IPS DF 6.9 (cell line): Measurements from ENCODE around the gene ROCK2.

Experiments used
- DNase-seq: peaks from one replicate; pipeline ENCODE4 v3.0.0-alpha.2; 2013; ENCODE audit warnings: low read depth, low spot score
- H3K27ac ChIP-seq: one replicate; pipeline ENCODE4 v1.5.1; 2013; ENCODE audit warnings: low read length, control low read depth
- H3K27me3 ChIP-seq: 2 replicates; pipeline ENCODE4 v1.6.1; 2013; ENCODE audit warnings: mild to moderate bottlenecking, low read length; ENCODE audit not compliant: control insufficient read depth, insufficient read depth
- H3K36me3 ChIP-seq: 2 replicates; pipeline ENCODE4 v1.6.1; 2013; ENCODE audit warnings: low read length; ENCODE audit not compliant: control insufficient read depth, insufficient read depth
- H3K4me1 ChIP-seq: 2 replicates; pipeline ENCODE4 v1.6.1; 2013; ENCODE audit warnings: low read length; ENCODE audit not compliant: control insufficient read depth, insufficient read depth
- H3K4me3 ChIP-seq: 2 replicates; pipeline ENCODE4 v1.5.1; 2013; ENCODE audit warnings: mild to moderate bottlenecking, low read length
- H3K9me3 ChIP-seq: 2 replicates; pipeline ENCODE4 v1.6.1; 2013; ENCODE audit warnings: low read length, inconsistent platforms; ENCODE audit not compliant: control insufficient read depth, insufficient read depth
- WGBS: extraction: QIAGEN DNeasy Blood & Tissue Kit; methylation state at CpG from one replicate; pipeline ENCODE4 v1.1.7; 2013; ENCODE audit warnings: mixed read lengths, missing lambda C conversion rate; ENCODE audit not compliant: insufficient read length, insufficient coverage; 5-methylcytosine and 5-hydroxymethylcytosine counted together

The ROCK2 gene

GRCh38 chr2:11157296-11157695, 187.1 kb downstream of the ROCK2 start:
- no peaks in the 10 kb centered on the region for H3K9me3 ChIP-seq
- H3K36me3 ChIP-seq, result no peaks in the 10 kb centered on the region
- no peak overlapping the region for H3K27ac ChIP-seq
- no CpG with 5 or more reads among the region's 6 CpGs for WGBS
- peaks cover 2% of the 10 kb centered on the region for H3K4me1 ChIP-seq
- no peak for DNase-seq
- no peak overlapping the region for H3K4me3 ChIP-seq
- no peaks in the 10 kb centered on the region for H3K27me3 ChIP-seq

GRCh38 chr2:11156396-11157075, 187.9 kb downstream of the ROCK2 start:
- no peak for DNase-seq
- no peaks in the 10 kb centered on the region for H3K36me3 ChIP-seq
- H3K27me3 ChIP-seq, result no peaks in the 10 kb centered on the region
- H3K4me3 ChIP-seq, result no peak overlapping the region
- no peak overlapping the region for H3K27ac ChIP-seq
- peaks cover 2% of the 10 kb centered on the region for H3K4me1 ChIP-seq
- H3K9me3 ChIP-seq, result no peaks in the 10 kb centered on the region
- no CpG with 5 or more reads among the region's 13 CpGs for WGBS

GRCh38 chr2:11155381-11156035, 188.9 kb downstream of the ROCK2 start, which contains the start of gene SLC66A3:
Gene SLC66A3, plus strand, starts transcription at chr2:11155467. Its CDS starts 80 bp downstream, at chr2:11155547.
- Histone ChIP-seq H3K36me3 (no peaks in the 10 kb centered on the region), H3K27me3 (no peaks in the 10 kb centered on the region), H3K4me1 (peaks cover 2% of the 10 kb centered on the region), H3K4me3 (peak within 1 kb of the TSS; percentile 61), H3K9me3 (no peaks in the 10 kb centered on the region), H3K27ac (no peak within 1 kb of the TSS)
- DNase-seq, result no peak
- no CpG with 5 or more reads among the region's 71 CpGs for WGBS

GRCh38 chr2:11154923-11155380, 189.5 kb downstream of the ROCK2 start:
- no CpG with 5 or more reads among the region's 49 CpGs for WGBS
- Histone ChIP-seq H3K9me3 (no peaks in the 10 kb centered on the region), H3K4me1 (peaks cover 2% of the 10 kb centered on the region)

GRCh38 chr2:11154016-11154922, 190.2 kb downstream of the ROCK2 start:
- Histone ChIP-seq H3K27ac (no peak overlapping the region), H3K9me3 (no peaks in the 10 kb centered on the region), H3K36me3 (no peaks in the 10 kb centered on the region), H3K27me3 (no peaks in the 10 kb centered on the region), H3K4me3 (peak overlapping the region; percentile 32; the same call in 1 of the 2 replicates), H3K4me1 (peaks cover 2% of the 10 kb centered on the region)
- no peak for DNase-seq
- no CpG with 5 or more reads among the region's 35 CpGs for WGBS

More at GRCh38 chr2:11154923-11155380, 189.5 kb downstream of the ROCK2 start:
- Histone ChIP-seq H3K4me3 (peak overlapping the region; percentile 32; the same call in 1 of the 2 replicates), H3K36me3 (no peaks in the 10 kb centered on the region), H3K27ac (no peak overlapping the region), H3K27me3 (no peaks in the 10 kb centered on the region)
- peak; percentile 50 for DNase-seq

- Histone ChIP-seq H3K4me3 (no peak overlapping the region), H3K27me3 (no peaks in the 10 kb centered on the region), H3K9me3 (no peaks in the 10 kb centered on the region), H3K27ac (no peak overlapping the region), H3K4me1 (peaks cover 2% of the 10 kb centered on the region; the same call in 1 of the 2 replicates), H3K36me3 (no peaks in the 10 kb centered on the region)
- DNase-seq, result no peak
- WGBS, result no CpG with 5 or more reads among the region's 6 CpGs
These were observed 191.8 kb downstream of the ROCK2 start for GRCh38 chr2:11152591-11152990.

- H3K27ac ChIP-seq, result no peak overlapping the region
These were observed 197.2 kb downstream of the ROCK2 start for GRCh38 chr2:11147263-11147662.

GRCh38 chr2:11146076-11146475, 198.4 kb downstream of the ROCK2 start:
- H3K9me3 ChIP-seq, result no peaks in the 10 kb centered on the region; the same call in 1 of the 2 replicates
- H3K4me1 ChIP-seq, result no peaks in the 10 kb centered on the region
- H3K36me3 ChIP-seq, result no peaks in the 10 kb centered on the region
- WGBS, result no CpG with 5 or more reads among the region's 3 CpGs
- H3K27me3 ChIP-seq, result no peaks in the 10 kb centered on the region
- no peak overlapping the region for H3K4me3 ChIP-seq
- no peak overlapping the region for H3K27ac ChIP-seq
- DNase-seq, result no peak

More at GRCh38 chr2:11147263-11147662, 197.2 kb downstream of the ROCK2 start:
- H3K4me1 ChIP-seq, result no peaks in the 10 kb centered on the region
- H3K9me3 ChIP-seq, result no peaks in the 10 kb centered on the region
- H3K27me3 ChIP-seq, result no peaks in the 10 kb centered on the region
- no peaks in the 10 kb centered on the region for H3K36me3 ChIP-seq
- no peak overlapping the region for H3K4me3 ChIP-seq
- no CpG with 5 or more reads among the region's 3 CpGs for WGBS
- DNase-seq, result no peak

- no peaks in the 10 kb centered on the region for H3K4me1 ChIP-seq
- H3K27me3 ChIP-seq, result no peaks in the 10 kb centered on the region
- H3K36me3 ChIP-seq, result no peaks in the 10 kb centered on the region
- no peak for DNase-seq
- WGBS, result no CpG with 5 or more reads among the region's 1 CpG
- H3K27ac ChIP-seq, result no peak overlapping the region
- no peaks in the 10 kb centered on the region; the same call in 1 of the 2 replicates for H3K9me3 ChIP-seq
- H3K4me3 ChIP-seq, result no peak overlapping the region
These were observed 199.1 kb downstream of the ROCK2 start for GRCh38 chr2:11145350-11145749.

GRCh38 chr2:11144738-11145079, 199.7 kb downstream of the ROCK2 start:
- H3K4me1 ChIP-seq, result no peaks in the 10 kb centered on the region
- no peaks in the 10 kb centered on the region for H3K27me3 ChIP-seq
- H3K27ac ChIP-seq, result no peak overlapping the region
- H3K4me3 ChIP-seq, result no peak overlapping the region
- H3K36me3 ChIP-seq, result no peaks in the 10 kb centered on the region
- H3K9me3 ChIP-seq, result no peaks in the 10 kb centered on the region; the same call in 1 of the 2 replicates
- no peak for DNase-seq
- WGBS, result no CpG with 5 or more reads among the region's 6 CpGs
